ENCODE measurements around the gene TBC1D28. TPM values are rescaled to one million over a fixed set of nuclear protein-coding genes. Genes with fewer than 3 reads are reported as not detected.
"Not testable (repeated sequence)": the region's sequence is repeated elsewhere in the genome, so short reads cannot be mapped to it uniquely, and the experiment has no call there.

Gene TBC1D28
- total and polyA plus RNA-seq, 2 donors (not counting 1 experiment from before 2014, with no cell fraction given) = not detected

GRCh38 chr17:18666326-18666725 is 22.1 kb upstream of the TBC1D28 start:
- H3K9ac ChIP-seq (ENCODE audit: low read length); H3K4me1 ChIP-seq (ENCODE audit: control insufficient read depth in 2 of 2, insufficient read depth in 2 of 2, low read length in 2 of 2); H3K27me3 Mint-ChIP-seq; H3K27ac ChIP-seq (ENCODE audit: low read length in 2 of 2); H3K4me3 Mint-ChIP-seq; ATAC-seq (ENCODE audit: low read depth); H3K36me3 ChIP-seq (replicated peaks in 1 of 2; ENCODE audit: control extremely low read depth in 1 of 2, control insufficient read depth in 1 of 2, extremely low read depth in 1 of 2, insufficient read depth in 2 of 2, low read length in 1 of 2); POLR2A ChIA-PET; H3K79me2 ChIP-seq (ENCODE audit: control insufficient read depth, insufficient read depth, low read length); H3K4me3 ChIP-seq (ENCODE audit: control extremely low read depth in 1 of 5, extremely low read depth in 1 of 5, insufficient read depth in 1 of 5, low read depth in 2 of 5, low read length in 4 of 5); H3K27ac Mint-ChIP-seq; H3K4me1 Mint-ChIP-seq; H2AFZ ChIP-seq (ENCODE audit: insufficient read depth, low read depth, low read length, poor library complexity, severe bottlenecking); DNase-seq; H3K27me3 ChIP-seq (replicated peaks in 1 of 4; ENCODE audit: control extremely low read depth in 1 of 4, control insufficient read depth in 3 of 4, insufficient read depth in 4 of 4, low read length in 3 of 4); intact Hi-C loops (cut with micrococcal nuclease); H4K20me1 ChIP-seq (ENCODE audit: control insufficient read depth, insufficient read depth, low read length, poor library complexity, severe bottlenecking); CTCF ChIA-PET; H3K4me2 ChIP-seq (replicated peaks; ENCODE audit: low read depth, low read length, poor library complexity, severe bottlenecking): not testable (repeated sequence)
- WGBS (ENCODE audit: insufficient coverage) = no CpG with 5 or more reads among the region's 2 CpGs
- H3K9me3 ChIP-seq (ENCODE audit: control extremely low read depth in 1 of 3, control insufficient read depth in 2 of 3, insufficient read depth in 1 of 3, low read length in 2 of 3) = peaks cover 3 to 15% (median 13%) of the 10 kb centered on the region in 3 donors
- H3K9me3 Mint-ChIP-seq (ENCODE audit: insufficient read depth) = peaks cover 13% of the 10 kb centered on the region

- H2AFZ ChIP-seq (ENCODE audit: insufficient read depth, low read depth, low read length, poor library complexity, severe bottlenecking); H3K4me3 ChIP-seq (ENCODE audit: control extremely low read depth in 1 of 5, extremely low read depth in 1 of 5, insufficient read depth in 1 of 5, low read depth in 2 of 5, low read length in 4 of 5); CTCF ChIA-PET; H3K27me3 Mint-ChIP-seq; DNase-seq; ATAC-seq (ENCODE audit: low read depth); H3K27ac Mint-ChIP-seq; H3K36me3 ChIP-seq (replicated peaks in 1 of 2; ENCODE audit: control extremely low read depth in 1 of 2, control insufficient read depth in 1 of 2, extremely low read depth in 1 of 2, insufficient read depth in 2 of 2, low read length in 1 of 2); H3K27me3 ChIP-seq (replicated peaks in 1 of 4; ENCODE audit: control extremely low read depth in 1 of 4, control insufficient read depth in 3 of 4, insufficient read depth in 4 of 4, low read length in 3 of 4); H3K9ac ChIP-seq (ENCODE audit: low read length); H3K4me3 Mint-ChIP-seq; H3K4me1 ChIP-seq (ENCODE audit: control insufficient read depth in 2 of 2, insufficient read depth in 2 of 2, low read length in 2 of 2); H3K27ac ChIP-seq (ENCODE audit: low read length in 2 of 2); POLR2A ChIA-PET; H3K79me2 ChIP-seq (ENCODE audit: control insufficient read depth, insufficient read depth, low read length); intact Hi-C loops (cut with micrococcal nuclease); H4K20me1 ChIP-seq (ENCODE audit: control insufficient read depth, insufficient read depth, low read length, poor library complexity, severe bottlenecking); H3K4me2 ChIP-seq (replicated peaks; ENCODE audit: low read depth, low read length, poor library complexity, severe bottlenecking); H3K4me1 Mint-ChIP-seq: not testable (repeated sequence)
- peaks cover 11% of the 10 kb centered on the region for H3K9me3 Mint-ChIP-seq (ENCODE audit: insufficient read depth)
- H3K9me3 ChIP-seq (ENCODE audit: control extremely low read depth in 1 of 3, control insufficient read depth in 2 of 3, insufficient read depth in 1 of 3, low read length in 2 of 3) = peaks cover 3 to 28% (median 12%) of the 10 kb centered on the region in 3 donors
- no CpG with 5 or more reads among the region's 5 CpGs for WGBS (ENCODE audit: insufficient coverage)
Observed at GRCh38 chr17:18661924-18662624, 17.9 kb upstream of the TBC1D28 start.

GRCh38 chr17:18650094-18650493 is 5.9 kb upstream of the TBC1D28 start:
- WGBS (ENCODE audit: insufficient coverage) = 88% methylated on average over 4 of the region's 23 CpGs
- H3K4me2 ChIP-seq (replicated peaks; ENCODE audit: low read depth, low read length, poor library complexity, severe bottlenecking); H3K27me3 Mint-ChIP-seq; H3K9me3 Mint-ChIP-seq (ENCODE audit: insufficient read depth); POLR2A ChIA-PET; CTCF ChIA-PET; H4K20me1 ChIP-seq (ENCODE audit: control insufficient read depth, insufficient read depth, low read length, poor library complexity, severe bottlenecking); H3K9ac ChIP-seq (ENCODE audit: low read length); H3K36me3 ChIP-seq (replicated peaks in 1 of 2; ENCODE audit: control extremely low read depth in 1 of 2, control insufficient read depth in 1 of 2, extremely low read depth in 1 of 2, insufficient read depth in 2 of 2, low read length in 1 of 2); H3K4me1 ChIP-seq (ENCODE audit: control insufficient read depth in 2 of 2, insufficient read depth in 2 of 2, low read length in 2 of 2); intact Hi-C loops (cut with micrococcal nuclease); DNase-seq; H3K27me3 ChIP-seq (replicated peaks in 1 of 4; ENCODE audit: control extremely low read depth in 1 of 4, control insufficient read depth in 3 of 4, insufficient read depth in 4 of 4, low read length in 3 of 4); H3K79me2 ChIP-seq (ENCODE audit: control insufficient read depth, insufficient read depth, low read length); H3K4me1 Mint-ChIP-seq; H3K27ac Mint-ChIP-seq; H3K4me3 Mint-ChIP-seq; H3K27ac ChIP-seq (ENCODE audit: low read length in 2 of 2); H3K9me3 ChIP-seq (ENCODE audit: control extremely low read depth in 1 of 3, control insufficient read depth in 2 of 3, insufficient read depth in 1 of 3, low read length in 2 of 3); H3K4me3 ChIP-seq (ENCODE audit: control extremely low read depth in 1 of 5, extremely low read depth in 1 of 5, insufficient read depth in 1 of 5, low read depth in 2 of 5, low read length in 4 of 5); H2AFZ ChIP-seq (ENCODE audit: insufficient read depth, low read depth, low read length, poor library complexity, severe bottlenecking): not testable (repeated sequence)
- peak; percentile 33 for ATAC-seq (ENCODE audit: low read depth)

- POLR2A ChIA-PET; intact Hi-C loops (cut with micrococcal nuclease); H3K27ac Mint-ChIP-seq; H3K27ac ChIP-seq (ENCODE audit: low read length in 2 of 2); CTCF ChIA-PET; H2AFZ ChIP-seq (ENCODE audit: insufficient read depth, low read depth, low read length, poor library complexity, severe bottlenecking); H3K4me3 Mint-ChIP-seq; H3K9me3 ChIP-seq (ENCODE audit: control extremely low read depth in 1 of 3, control insufficient read depth in 2 of 3, insufficient read depth in 1 of 3, low read length in 2 of 3); ATAC-seq (ENCODE audit: low read depth); H3K36me3 ChIP-seq (replicated peaks in 1 of 2; ENCODE audit: control extremely low read depth in 1 of 2, control insufficient read depth in 1 of 2, extremely low read depth in 1 of 2, insufficient read depth in 2 of 2, low read length in 1 of 2); DNase-seq; H3K4me3 ChIP-seq (ENCODE audit: control extremely low read depth in 1 of 5, extremely low read depth in 1 of 5, insufficient read depth in 1 of 5, low read depth in 2 of 5, low read length in 4 of 5); H3K9ac ChIP-seq (ENCODE audit: low read length); H3K79me2 ChIP-seq (ENCODE audit: control insufficient read depth, insufficient read depth, low read length); H3K27me3 ChIP-seq (replicated peaks in 1 of 4; ENCODE audit: control extremely low read depth in 1 of 4, control insufficient read depth in 3 of 4, insufficient read depth in 4 of 4, low read length in 3 of 4); H3K4me1 ChIP-seq (ENCODE audit: control insufficient read depth in 2 of 2, insufficient read depth in 2 of 2, low read length in 2 of 2); H3K9me3 Mint-ChIP-seq (ENCODE audit: insufficient read depth); H4K20me1 ChIP-seq (ENCODE audit: control insufficient read depth, insufficient read depth, low read length, poor library complexity, severe bottlenecking); H3K4me2 ChIP-seq (replicated peaks; ENCODE audit: low read depth, low read length, poor library complexity, severe bottlenecking); H3K27me3 Mint-ChIP-seq; H3K4me1 Mint-ChIP-seq: not testable (repeated sequence)
- WGBS (ENCODE audit: insufficient coverage) = no CpG with 5 or more reads among the region's 6 CpGs
Observed at GRCh38 chr17:18643124-18643523, 1.1 kb downstream of the TBC1D28 start.
